HCT116 (cell line): Measurements from ENCODE around the gene PLEKHN1. TPM values are rescaled to one million over a fixed set of nuclear protein-coding genes. Genes with fewer than 3 reads are reported as not detected.

Source experiments
- ATAC-seq: fragments of 200-7000 bp; cut with Tn5 transposase; 2 replicates; pipeline ENCODE4 v1.9.1; 2020; ENCODE audit warnings: mild to moderate bottlenecking, moderate library complexity
- BruUV-seq: library from RNA; stranded (reverse); fragments of 400-500 nt; replicated peaks from 2 replicates; lab custom pipeline; 2021; lab: Mats Ljungman, UMichigan
- CTCF ChIA-PET: fragments of 300-600 bp; sonication (Branson Sonifier 250); formaldehyde crosslinking; loops from one replicate; lab custom pipeline; 2021; ENCODE audit warnings: antibody characterized with exemption; lab: Charles Lee
- POLR2A ChIA-PET: fragments of 300-600, 350-600 bp; sonication (Branson Sonifier 250); formaldehyde crosslinking; loops from one replicate; lab custom pipeline; 2021; ENCODE audit warnings: antibody characterized with exemption; lab: Charles Lee
- RAD21 ChIA-PET, 2 experiments: fragments of 300-600 bp; sonication (Branson Sonifier 250); formaldehyde crosslinking; loops; one replicate each; lab custom pipeline; 2023; ENCODE audit warnings: low total read pairs in 2 of 2; ENCODE audit not compliant: uncharacterized antibody in 2 of 2, unreplicated experiment in 2 of 2, low non-redundant PET in 1 of 2; lab: Charles Lee
- DNase-seq: peaks from one replicate; pipeline ENCODE4 v3.0.0-alpha.2; 2010; ENCODE audit warnings: low read depth, low spot score
- H2AFZ ChIP-seq: fragments of 200-600 bp; shearing (Covaris generic), sonication (generic); 2 replicates; pipeline ENCODE4 v1.6.1; 2017; ENCODE audit warnings: low read depth, mixed run types, mixed read lengths, antibody characterized with exemption, low read length; ENCODE audit not compliant: poor library complexity, severe bottlenecking
- H3K27ac ChIP-seq: 2 replicates; pipeline ENCODE4 v1.5.1; 2012; ENCODE audit warnings: low read depth, low read length
- H3K27me3 ChIP-seq: fragments of 200-600 bp; sonication (generic); 2 replicates; pipeline ENCODE4 v1.6.1; 2016; ENCODE audit warnings: mixed run types, low read length, mixed read lengths; ENCODE audit not compliant: insufficient read depth
- H3K36me3 ChIP-seq, 2 experiments: fragments of 200-500 bp in 1 of 2; fragments of 200-600 bp in 1 of 2; sonication (Bioruptor generic) in 1 of 2; sonication (generic) in 1 of 2; 2 replicates each; pipeline versions ENCODE4 v1.5.1 to v1.6.1; 2014 to 2016; ENCODE audit warnings: low read length in 2 of 2, inconsistent platforms in 1 of 2, mixed read lengths in 1 of 2, mixed run types in 1 of 2; ENCODE audit not compliant: insufficient read depth in 2 of 2, control insufficient read depth in 1 of 2
- H3K4me1 ChIP-seq, 2 experiments: fragments of 200-600 bp in 1 of 2; sonication (generic) in 1 of 2; 2 replicates each; pipeline versions ENCODE4 v1.5.1 to v1.6.1; 2012 to 2017; ENCODE audit warnings: low read length in 2 of 2, inconsistent platforms in 1 of 2, mild to moderate bottlenecking in 1 of 2, mixed read lengths in 1 of 2, mixed run types in 1 of 2, moderate library complexity in 1 of 2; ENCODE audit not compliant: insufficient read depth in 2 of 2, control insufficient read depth in 1 of 2
- H3K4me2 ChIP-seq: fragments of 200-600 bp; sonication (generic); 2 replicates; pipeline ENCODE4 v1.6.1; 2017; ENCODE audit warnings: mixed run types, low read length, mixed read lengths
- H3K4me3 ChIP-seq, 2 experiments: fragments of 200-600 bp in 1 of 2; sonication (generic) in 1 of 2; replicated peaks in 1 of 2; 2 replicates each; pipeline ENCODE4 v1.5.1; 2011 to 2016; ENCODE audit warnings: low read length in 2 of 2, control low read depth in 1 of 2, low read depth in 1 of 2, mild to moderate bottlenecking in 1 of 2, mixed read lengths in 1 of 2, mixed run types in 1 of 2
- H3K79me2 ChIP-seq: fragments of 200-600 bp; sonication (generic); 2 replicates; pipeline ENCODE4 v1.6.1; 2017; ENCODE audit warnings: mild to moderate bottlenecking, mixed run types, low read length, moderate library complexity, mixed read lengths; ENCODE audit not compliant: insufficient read depth
- H3K9ac ChIP-seq: fragments of 200-600 bp; sonication (generic); 2 replicates; pipeline ENCODE4 v1.6.1; 2016; ENCODE audit warnings: low read length, mixed read lengths
- H3K9me2 ChIP-seq: fragments of 200-600 bp; sonication (generic), shearing (Covaris generic); 2 replicates; pipeline ENCODE4 v1.6.1; 2017; ENCODE audit warnings: mixed run types, mild to moderate bottlenecking, moderate library complexity; ENCODE audit not compliant: insufficient read depth
- H3K9me3 ChIP-seq, 2 experiments: fragments of 200-500 bp in 1 of 2; fragments of 200-600 bp in 1 of 2; sonication (Bioruptor generic) in 1 of 2; sonication (generic) in 1 of 2; 2 replicates each; pipeline ENCODE4 v1.6.1; 2014 to 2017; ENCODE audit warnings: low read length in 2 of 2, mixed read lengths in 2 of 2, inconsistent platforms in 1 of 2, low read depth in 1 of 2, mild to moderate bottlenecking in 1 of 2, mixed run types in 1 of 2, moderate library complexity in 1 of 2; ENCODE audit not compliant: control insufficient read depth in 1 of 2, insufficient read depth in 1 of 2
- H4K20me1 ChIP-seq: fragments of 200-600 bp; sonication (generic), shearing (Covaris generic); 2 replicates; pipeline ENCODE4 v1.6.1; 2017; ENCODE audit warnings: mixed run types, mild to moderate bottlenecking, moderate library complexity; ENCODE audit not compliant: insufficient read depth
- RAD21 ChIP-seq: IDR thresholded peaks from 2 replicates; pipeline ENCODE4 v1.6.1; 2012; ENCODE audit warnings: low read depth, mild to moderate bottlenecking
- intact Hi-C: fragments of 100-400 bp; cut with micrococcal nuclease; formaldehyde crosslinking; loops from 2 replicates; pipeline ENCODE4 v1.10.0; 2022
- total RNA-seq: library from RNA; stranded (reverse); gene quantifications from one replicate; pipeline ENCODE4 v1.2.1, GENCODE V29; 2021; ENCODE audit not compliant: unreplicated experiment
- TF ChIP-seq, protein P1 (sequence below), 3 experiments: fragments of 200-600 bp in 1 of 3; sonication (generic) in 1 of 3; IDR thresholded peaks in 2 of 3; conservative IDR thresholded peaks in 1 of 3; 2 replicates each; pipeline ENCODE4 v1.5.1; 2012 to 2017; ENCODE audit warnings: low read depth in 2 of 3, low read length in 2 of 3, antibody characterized with exemption in 1 of 3, borderline replicate concordance in 1 of 3, control low read depth in 1 of 3, mild to moderate bottlenecking in 1 of 3, mixed read lengths in 1 of 3, mixed run types in 1 of 3, moderate library complexity in 1 of 3; ENCODE audit not compliant: insufficient read depth in 1 of 3

PLEKHN1 gene
- total RNA-seq, 1 experiment from 2014 or later: 11.6 TPM

DNA sequence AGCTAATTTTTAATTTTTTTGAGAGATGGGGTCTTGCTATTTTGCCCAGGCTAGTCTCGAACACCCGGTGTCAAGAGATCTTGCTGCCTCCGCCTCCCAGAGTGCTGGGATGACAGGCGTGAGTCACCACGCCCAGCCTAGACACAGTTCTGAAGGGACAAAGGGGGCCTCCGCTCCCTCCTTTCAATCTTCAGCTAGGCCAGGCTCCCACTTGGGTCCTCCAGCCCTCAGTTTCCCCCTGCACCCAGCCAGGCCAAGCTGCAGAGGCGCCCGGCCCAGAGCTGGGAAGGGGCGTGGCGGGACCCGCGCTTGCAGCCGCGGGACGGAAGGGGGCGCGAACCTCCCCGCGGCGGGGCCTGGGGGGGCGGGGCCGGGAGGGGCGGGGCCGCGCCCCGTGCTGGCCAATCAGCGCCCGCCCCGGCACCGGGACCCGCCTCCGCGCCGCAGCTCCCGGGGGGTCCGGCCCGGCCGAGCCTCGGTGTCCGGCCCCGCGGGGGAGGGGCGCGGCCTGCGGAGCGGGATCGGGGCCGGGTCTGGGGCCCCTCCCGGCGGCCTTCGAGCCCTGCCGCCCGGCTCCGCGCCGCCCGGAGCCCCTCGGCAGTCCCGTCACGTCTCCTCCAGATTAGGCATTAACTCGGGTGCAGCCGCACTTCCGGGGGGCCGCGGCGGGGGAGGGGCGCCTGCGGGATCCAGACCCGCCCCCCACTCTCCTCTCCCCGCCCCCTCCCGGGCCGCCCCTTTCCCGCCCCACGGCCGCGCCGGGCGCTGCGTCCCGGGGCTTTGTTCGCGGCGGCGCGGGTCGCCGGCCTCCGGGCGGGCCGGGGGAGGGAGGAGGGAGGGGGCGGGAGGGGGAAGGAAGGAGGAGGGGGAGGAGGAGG, 53.1 kb downstream of the PLEKHN1 start:
- POLR2A ChIA-PET: interaction anchor here (1.1 to 1.5 kb wide), 5 partner anchors 17 to 55 kb away, joined by 3 read pairs; partner anchors contain the start of gene RNF223
- Histone ChIP-seq H4K20me1 (no peaks in the 10 kb centered on the region), H3K4me2 (peak overlapping the region; percentile 78), H3K9me2 (no peaks in the 10 kb centered on the region), H2AFZ (no peak overlapping the region), H3K9me3 (no peaks in the 10 kb centered on the region), H3K79me2 (peaks cover 38% of the 10 kb centered on the region), H3K27me3 (no peaks in the 10 kb centered on the region), H3K9ac (peak overlapping the region; percentile 36; the same call in 1 of the 2 replicates), H3K4me1 (peaks cover 44 to 67% of the 10 kb centered on the region in 2 experiments), H3K36me3 (peaks cover 0 to 11% of the 10 kb centered on the region in 2 experiments; a peak in 2 of 4 replicates), H3K27ac (peak overlapping the region; percentile 62), H3K4me3 (peak overlapping the region; percentile 5 to 46; a peak in 2 of 4 replicates)
- CTCF ChIA-PET: interaction anchor here (1.0 to 3.9 kb wide), 5 partner anchors 13 to 272 kb away, joined by 4 to 17 read pairs (median 6); no protein-coding TSS in a partner anchor
- BruUV-seq: no TSS peak
- peak; percentile 74 for ATAC-seq
- DNase-seq: peak; percentile 61
- RAD21 ChIA-PET: interaction anchor here in 1 of 2 experiments (0.6 kb wide), 1 partner anchor 29 kb away, joined by 4 read pairs; no protein-coding TSS in a partner anchor
- no peak for TF ChIP-seq RAD21
- TF ChIP-seq, protein P1, sequence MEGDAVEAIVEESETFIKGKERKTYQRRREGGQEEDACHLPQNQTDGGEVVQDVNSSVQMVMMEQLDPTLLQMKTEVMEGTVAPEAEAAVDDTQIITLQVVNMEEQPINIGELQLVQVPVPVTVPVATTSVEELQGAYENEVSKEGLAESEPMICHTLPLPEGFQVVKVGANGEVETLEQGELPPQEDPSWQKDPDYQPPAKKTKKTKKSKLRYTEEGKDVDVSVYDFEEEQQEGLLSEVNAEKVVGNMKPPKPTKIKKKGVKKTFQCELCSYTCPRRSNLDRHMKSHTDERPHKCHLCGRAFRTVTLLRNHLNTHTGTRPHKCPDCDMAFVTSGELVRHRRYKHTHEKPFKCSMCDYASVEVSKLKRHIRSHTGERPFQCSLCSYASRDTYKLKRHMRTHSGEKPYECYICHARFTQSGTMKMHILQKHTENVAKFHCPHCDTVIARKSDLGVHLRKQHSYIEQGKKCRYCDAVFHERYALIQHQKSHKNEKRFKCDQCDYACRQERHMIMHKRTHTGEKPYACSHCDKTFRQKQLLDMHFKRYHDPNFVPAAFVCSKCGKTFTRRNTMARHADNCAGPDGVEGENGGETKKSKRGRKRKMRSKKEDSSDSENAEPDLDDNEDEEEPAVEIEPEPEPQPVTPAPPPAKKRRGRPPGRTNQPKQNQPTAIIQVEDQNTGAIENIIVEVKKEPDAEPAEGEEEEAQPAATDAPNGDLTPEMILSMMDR (IDR thresholded peaks at IDR 0.05 in 2 of 3, conservative IDR thresholded peaks at IDR 0.05 in 1 of 3; ENCODE audit: borderline replicate concordance in 1 of 3, insufficient read depth in 1 of 3, low read depth in 2 of 3, low read length in 2 of 3): peak in 2 of 3 experiments; percentile 36 to 40; a peak in 4 of 6 replicates
- intact Hi-C loops: loop anchor here (5.0 kb wide), 1 partner anchor 43 kb away; no protein-coding TSS in a partner anchor
